ENCODE data around the gene PAOX.
"Not testable (repeated sequence)": the region's sequence is repeated elsewhere in the genome, so short reads cannot be mapped to it uniquely, and the experiment has no call there.

Gene PAOX

GRCh38 chr10:133364645-133365431, 14.2 kb upstream of the PAOX start:
- DNase-seq (ENCODE audit: low read depth in 2 of 2): no peak

DNA sequence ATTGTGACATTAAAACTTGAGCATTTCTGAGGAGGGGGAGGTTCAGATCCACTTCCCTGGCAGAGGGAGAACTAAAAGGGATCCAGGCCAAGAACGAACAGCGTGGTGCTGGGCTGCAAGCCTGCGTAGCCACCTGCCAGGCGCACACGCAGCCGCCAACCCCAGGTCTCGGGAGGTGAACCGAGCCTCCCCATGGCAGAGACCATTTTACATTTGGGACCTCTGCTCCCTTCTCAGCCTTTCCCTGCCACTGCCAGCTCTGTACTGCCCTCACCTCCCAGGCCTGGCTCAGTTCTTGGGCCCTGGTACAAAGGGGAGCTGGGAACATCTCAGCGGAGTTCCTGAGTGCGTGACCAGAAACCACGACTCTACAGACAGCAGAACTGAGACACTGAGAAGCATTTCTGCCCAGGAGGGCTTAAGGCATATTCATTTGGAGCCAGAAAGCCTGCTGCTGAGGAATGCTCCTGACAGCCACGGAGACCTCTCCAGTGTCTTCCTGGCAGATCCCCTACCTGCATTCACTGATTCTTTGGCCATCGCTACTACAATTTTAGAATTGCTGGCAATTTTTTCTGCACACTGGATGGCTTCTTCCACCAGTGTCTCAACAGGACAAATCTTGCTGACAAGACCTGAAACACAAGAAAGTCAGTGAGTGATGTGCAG, 13.5 kb upstream of the PAOX start:
- no peak for DNase-seq (ENCODE audit: low read depth in 2 of 2)

GRCh38 chr10:133366130-133366478, 13.0 kb upstream of the PAOX start:
- no peak for DNase-seq (ENCODE audit: low read depth in 2 of 2)

DNA sequence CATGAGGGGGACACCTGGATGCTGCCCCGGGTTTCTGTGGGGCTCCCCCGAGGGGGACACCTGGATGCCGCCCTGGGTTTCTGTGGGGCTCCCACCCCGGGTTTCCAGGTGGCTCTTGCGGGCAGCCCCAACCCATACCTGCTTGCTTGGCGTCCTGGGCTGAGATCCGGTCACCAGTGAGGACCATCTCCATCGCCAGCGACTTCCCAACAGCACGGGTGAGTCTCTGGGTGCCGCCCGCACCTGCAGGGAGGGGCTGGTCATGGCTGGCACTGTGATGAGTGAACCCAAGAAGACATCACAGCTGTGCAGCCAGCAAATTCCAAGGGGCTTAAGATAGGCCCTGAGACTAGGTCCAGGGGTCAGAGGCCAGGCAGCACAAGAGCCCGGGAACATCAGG, 12.3 kb upstream of the PAOX start:
- DNase-seq (ENCODE audit: low read depth in 2 of 2): no peak

GRCh38 chr10:133367461-133367860, 11.6 kb upstream of the PAOX start:
- DNase-seq (ENCODE audit: low read depth in 2 of 2): not testable (repeated sequence)

DNA sequence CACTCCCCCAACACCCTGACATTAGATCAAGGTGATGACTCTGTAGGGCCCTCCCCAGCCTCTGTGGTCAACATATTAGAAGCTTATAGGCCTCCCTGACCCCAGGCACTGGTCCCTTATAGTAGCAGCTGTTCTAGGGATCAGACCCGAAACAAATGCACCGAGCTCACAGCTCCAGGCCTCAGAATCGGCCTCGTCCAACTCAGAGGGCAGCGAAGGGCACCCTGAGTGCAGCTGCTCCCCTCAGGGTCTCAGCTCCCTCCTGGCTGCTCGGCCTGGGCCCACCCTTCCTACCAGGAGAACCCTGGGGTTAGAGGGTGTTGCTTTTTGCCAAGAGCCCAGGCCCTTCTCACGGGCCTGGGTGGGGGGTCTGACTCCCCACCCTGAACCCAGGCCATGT, 10.9 kb upstream of the PAOX start:
- no peak for DNase-seq (ENCODE audit: low read depth in 2 of 2)

- no peak for DNase-seq (ENCODE audit: low read depth in 2 of 2)
These were observed 8.9 kb upstream of the PAOX start for GRCh38 chr10:133370030-133370786.

GRCh38 chr10:133372507-133372906, 6.6 kb upstream of the PAOX start:
- DNase-seq (ENCODE audit: low read depth in 2 of 2): no peak

GRCh38 chr10:133373174-133374090, 5.6 kb upstream of the PAOX start, which contains the start of gene ECHS1:
TSS of gene ECHS1 (minus strand) at chr10:133373354. CDS start at chr10:133373333, 21 bp downstream.
- DNase-seq (ENCODE audit: low read depth in 2 of 2): peak; percentile 93 to 95

DNA sequence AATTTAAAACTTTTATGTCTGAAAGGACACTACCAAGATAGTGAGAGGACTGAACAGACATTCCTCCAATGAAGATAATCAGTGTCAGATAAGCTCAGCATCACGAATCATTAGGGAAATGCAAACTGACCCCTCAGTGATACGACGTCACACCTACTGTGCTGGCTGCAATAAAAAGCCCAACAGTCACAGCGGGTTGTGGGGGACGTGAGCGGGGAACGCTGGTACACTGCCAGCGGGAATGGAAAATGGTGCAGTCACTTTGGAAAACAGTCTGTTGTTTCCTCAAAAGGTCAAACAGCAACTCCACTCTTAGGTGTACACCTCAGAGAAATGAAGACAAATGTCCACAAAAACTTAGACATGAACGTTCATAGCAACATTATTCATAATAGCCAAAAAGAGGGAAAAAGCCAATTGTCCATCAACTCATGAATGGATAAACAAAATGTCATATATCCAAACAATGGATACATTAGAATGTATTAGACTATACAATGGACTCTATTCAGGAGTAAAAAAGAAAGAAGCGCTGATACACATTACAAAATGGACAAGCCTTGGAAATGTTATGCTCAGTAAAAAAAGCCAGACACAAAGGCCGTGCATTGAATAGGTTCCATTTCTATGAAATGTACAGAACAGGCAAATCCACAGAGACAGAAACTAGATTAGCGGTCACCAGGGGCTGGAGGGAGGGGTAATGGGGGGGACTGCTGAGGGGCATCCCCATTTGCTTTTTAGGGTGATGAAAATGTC, 3.5 kb upstream of the PAOX start:
- DNase-seq (ENCODE audit: low read depth in 2 of 2): no peak

- DNase-seq (ENCODE audit: low read depth in 2 of 2): not testable (repeated sequence)
These were observed 2.9 kb upstream of the PAOX start for GRCh38 chr10:133376183-133376582.

DNA sequence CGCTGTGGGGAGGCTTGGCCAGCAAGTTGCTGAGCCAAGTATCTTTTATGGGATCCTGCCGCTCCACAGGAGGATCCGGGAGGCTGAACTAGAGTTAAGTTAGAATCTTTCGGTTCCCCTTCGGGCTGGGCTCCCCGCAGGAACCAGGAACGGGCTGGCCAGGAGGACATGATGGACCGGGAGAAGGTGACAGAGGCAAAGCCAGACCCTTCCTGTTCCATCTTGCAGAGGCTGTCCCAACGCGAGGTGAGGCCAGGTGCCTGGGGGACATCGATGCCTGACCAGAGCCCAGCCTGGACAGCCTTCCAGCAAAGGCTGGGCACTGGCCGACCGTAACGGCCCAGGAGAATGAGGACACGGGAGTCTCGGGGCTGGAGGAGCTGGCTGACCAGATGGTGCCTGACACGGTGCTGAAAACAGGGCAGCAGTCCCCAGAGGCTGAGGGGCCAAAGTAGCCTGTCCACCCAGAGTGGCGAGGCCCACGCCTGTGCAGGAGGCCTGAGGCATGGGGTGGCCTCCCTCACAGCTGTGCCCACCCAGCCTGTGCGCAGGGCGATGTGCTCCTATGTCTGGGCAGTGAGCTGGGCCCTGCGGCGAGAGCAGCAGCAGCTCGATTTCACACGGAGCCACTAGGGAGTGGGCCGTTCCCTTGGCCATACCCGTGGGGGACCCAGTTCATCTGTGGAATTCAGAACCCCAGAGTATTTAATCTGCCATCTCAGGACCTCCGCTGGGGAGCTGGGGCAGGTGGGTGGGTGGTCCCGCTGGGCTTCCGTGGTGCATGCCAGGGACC, 1.8 kb upstream of the PAOX start:
- DNase-seq (ENCODE audit: low read depth in 2 of 2): no peak

GRCh38 chr10:133377818-133378250, 1.2 kb upstream of the PAOX start:
- DNase-seq (ENCODE audit: low read depth in 2 of 2): no peak

GRCh38 chr10:133378251-133379096, 588 bp upstream of the PAOX start:
- peak in 1 of 2 donors; percentile 50 for DNase-seq (ENCODE audit: low read depth in 2 of 2)

GRCh38 chr10:133379801-133380666, 972 bp downstream of the PAOX start:
- DNase-seq (ENCODE audit: low read depth in 2 of 2): no peak

DNA sequence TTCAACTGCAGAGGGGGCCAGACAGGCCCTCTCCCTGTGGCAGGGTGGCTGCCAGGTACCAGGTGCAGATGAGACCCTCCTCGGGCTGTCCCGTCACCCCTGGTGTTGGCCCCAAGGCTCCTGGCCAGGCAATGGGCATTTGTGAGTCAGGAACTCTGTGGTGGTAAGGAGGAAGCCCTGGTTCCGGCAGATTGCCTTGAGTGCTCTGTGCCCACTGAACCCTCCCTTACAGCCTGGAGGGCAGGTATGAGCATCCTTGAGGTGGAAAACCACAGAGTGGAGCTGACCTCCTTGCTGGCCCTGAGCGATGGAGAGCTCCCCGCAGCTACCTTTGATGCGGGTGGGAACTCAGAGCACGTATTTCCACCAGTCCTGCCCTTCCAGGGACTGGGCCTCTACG, 2.0 kb downstream of the PAOX start:
- DNase-seq (ENCODE audit: low read depth in 2 of 2): no peak

- no peak for DNase-seq (ENCODE audit: low read depth in 2 of 2)
These were observed 4.5 kb downstream of the PAOX start for GRCh38 chr10:133383551-133383950.

- no peak for DNase-seq (ENCODE audit: low read depth in 2 of 2)
These were observed 5.0 kb downstream of the PAOX start for GRCh38 chr10:133384071-133384470.
